OCI-LY7 (cell line): ENCODE data around the gene FAM222A.

Source experiments
- CTCF ChIP-seq: fragments of 200-600 bp; sonication (generic); conservative IDR thresholded peaks from 2 replicates; pipeline ENCODE4 v1.5.1; 2014; ENCODE audit warnings: mild to moderate bottlenecking, antibody characterized with exemption, low read length, moderate library complexity, mixed read lengths
- EZH2phosphoT487 ChIP-seq: fragments of 200-600 bp; sonication (generic); IDR thresholded peaks from 2 replicates; pipeline ENCODE4 v1.6.1; 2018; ENCODE audit warnings: low read depth, borderline replicate concordance, mild to moderate bottlenecking, mixed run types, antibody characterized with exemption, low read length, moderate library complexity, mixed read lengths

- TF ChIP-seq CTCF (no peak), EZH2phosphoT487 (no peak)
Measured at GRCh38 chr12:109803678-109804077, 90.1 kb downstream of the FAM222A start.
